HG03469 (cell line): Measurements from ENCODE around the gene CERS1.

Source experiments
- ATAC-seq: cut with Tn5 transposase; IDR thresholded peaks from one replicate; pipeline ENCODE4 v1.9.1; 2021; ENCODE audit warnings: mild to moderate bottlenecking, moderate library complexity, moderate number of reproducible peaks; ENCODE audit not compliant: unreplicated experiment

CERS1 gene

DNA sequence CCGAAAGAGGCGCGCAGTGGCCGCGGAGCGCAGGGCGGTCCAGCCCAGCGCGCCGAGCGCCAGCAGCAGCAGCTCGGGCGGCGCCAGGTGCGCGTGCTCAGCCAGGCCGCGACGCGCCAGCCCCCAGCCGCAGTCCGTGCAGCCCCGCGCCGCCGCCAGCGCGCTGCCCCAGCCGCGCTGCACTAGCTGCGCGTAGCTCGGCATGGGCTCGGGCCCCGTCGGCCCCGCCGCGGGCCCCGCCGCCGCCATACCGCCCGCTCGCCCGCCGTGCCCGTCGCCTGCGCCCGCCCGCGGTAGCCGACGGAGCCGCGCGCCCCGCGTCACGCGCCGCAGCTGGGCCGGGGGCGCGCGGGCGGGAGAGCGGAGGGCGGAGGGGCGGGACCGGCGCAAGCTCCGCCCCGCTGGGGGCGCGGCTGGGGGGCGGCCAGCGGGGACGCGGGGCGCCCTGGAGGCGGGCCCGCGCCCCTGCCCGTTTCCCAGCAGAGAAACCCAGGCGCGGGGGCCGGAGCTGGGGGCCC, at the start of gene CERS1:
TSS of gene CERS1 (minus strand) at position 335 of the 518 bp plus-strand sequence. CDS start at position 249, 86 bp downstream.
- ATAC-seq: no peak

GRCh38 chr19:18945297-18945696, 49.3 kb upstream of the CERS1 start:
- no peak for ATAC-seq

DNA sequence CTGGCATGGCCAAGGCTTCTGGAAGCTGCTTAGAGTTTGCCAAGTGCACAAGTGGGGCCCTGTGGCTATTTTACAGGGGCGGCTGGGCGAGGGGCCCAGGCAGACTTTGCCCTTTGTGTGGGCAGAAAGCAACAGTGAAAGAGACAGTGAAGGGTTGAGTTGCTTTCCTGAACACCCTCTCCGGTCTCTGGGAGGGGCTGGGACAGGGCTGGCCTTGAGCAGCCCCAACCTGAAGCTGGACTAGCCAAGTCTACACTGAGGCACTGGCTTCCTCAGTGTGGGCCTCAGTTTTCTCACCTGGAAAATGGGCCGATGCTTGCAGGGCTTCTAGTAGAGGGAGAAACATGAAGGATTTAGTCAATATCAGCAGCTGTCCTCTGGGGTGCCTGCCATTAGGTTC, 47.5 kb upstream of the CERS1 start:
- ATAC-seq: no peak

GRCh38 chr19:18942692-18943091, 46.7 kb upstream of the CERS1 start:
- no peak for ATAC-seq

GRCh38 chr19:18941628-18942354, 45.8 kb upstream of the CERS1 start:
- no peak for ATAC-seq

- no peak for ATAC-seq
These were observed 45.0 kb upstream of the CERS1 start, which contains the start of gene HOMER3 for GRCh38 chr19:18940769-18941627. TSS of gene HOMER3 (minus strand) at chr19:18941217. CDS start at chr19:18938982, 2,235 bp downstream.

DNA sequence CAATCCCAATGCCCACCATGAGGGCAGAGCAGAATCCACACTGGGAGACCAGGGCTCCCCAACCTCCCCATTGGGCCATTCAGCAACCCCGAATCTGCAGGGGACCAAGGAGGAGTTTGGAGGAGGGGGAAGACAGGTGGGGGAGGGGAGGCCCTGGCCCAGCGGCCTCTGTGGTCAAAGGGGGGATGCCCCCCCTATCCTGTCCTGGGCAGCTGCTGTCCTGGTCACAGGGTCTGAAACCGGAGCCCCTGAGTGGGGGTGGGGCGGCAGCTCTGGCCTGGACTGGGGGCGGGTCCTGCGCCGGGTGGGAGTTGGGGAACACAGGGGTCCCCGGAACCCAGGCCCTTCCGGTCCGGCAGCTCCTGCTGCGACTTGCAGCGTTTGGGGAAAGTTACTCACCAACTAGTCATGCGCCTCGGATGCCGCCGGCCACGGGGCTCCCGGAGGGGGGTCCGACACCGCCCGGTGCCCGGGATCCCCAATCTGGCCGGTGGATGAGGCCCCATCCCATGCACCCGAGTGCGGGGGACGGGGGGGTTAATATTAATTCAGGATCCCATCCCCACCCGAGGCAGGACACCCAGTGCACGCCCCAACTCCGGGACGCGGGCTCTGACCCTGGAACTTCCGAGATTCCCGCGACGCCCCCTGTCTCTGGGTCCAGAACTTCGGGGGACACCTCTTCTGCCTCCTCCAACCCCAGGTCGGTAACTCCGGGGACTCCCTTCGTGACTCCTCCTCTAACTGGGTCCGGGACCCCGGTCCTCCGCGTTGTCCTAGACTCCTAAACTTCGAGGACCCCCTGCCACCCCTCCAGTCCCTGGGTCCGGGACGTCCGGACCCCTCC, 44.2 kb upstream of the CERS1 start:
- ATAC-seq: no peak

DNA sequence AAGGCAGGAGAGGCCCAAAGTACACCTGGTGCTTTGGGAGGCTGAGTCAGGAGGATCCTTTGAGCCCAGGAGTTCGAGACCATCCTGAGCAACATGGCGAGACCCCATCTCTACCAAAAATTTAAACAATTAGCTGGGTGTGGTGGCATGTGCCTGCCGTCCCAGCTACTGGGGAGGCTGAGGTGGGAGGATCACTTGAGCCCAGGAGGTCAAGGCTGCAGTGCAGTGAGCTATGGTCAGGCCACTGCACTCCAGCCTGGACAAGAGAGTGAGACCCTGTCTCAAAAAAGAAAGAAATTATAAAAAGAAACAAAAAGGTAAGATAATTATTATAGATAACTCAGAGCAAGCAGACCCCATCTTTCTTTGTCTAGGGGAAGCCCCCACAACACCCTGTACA, 43.2 kb upstream of the CERS1 start:
- no peak for ATAC-seq

GRCh38 chr19:18933297-18933696, 37.3 kb upstream of the CERS1 start:
- ATAC-seq: no peak

DNA sequence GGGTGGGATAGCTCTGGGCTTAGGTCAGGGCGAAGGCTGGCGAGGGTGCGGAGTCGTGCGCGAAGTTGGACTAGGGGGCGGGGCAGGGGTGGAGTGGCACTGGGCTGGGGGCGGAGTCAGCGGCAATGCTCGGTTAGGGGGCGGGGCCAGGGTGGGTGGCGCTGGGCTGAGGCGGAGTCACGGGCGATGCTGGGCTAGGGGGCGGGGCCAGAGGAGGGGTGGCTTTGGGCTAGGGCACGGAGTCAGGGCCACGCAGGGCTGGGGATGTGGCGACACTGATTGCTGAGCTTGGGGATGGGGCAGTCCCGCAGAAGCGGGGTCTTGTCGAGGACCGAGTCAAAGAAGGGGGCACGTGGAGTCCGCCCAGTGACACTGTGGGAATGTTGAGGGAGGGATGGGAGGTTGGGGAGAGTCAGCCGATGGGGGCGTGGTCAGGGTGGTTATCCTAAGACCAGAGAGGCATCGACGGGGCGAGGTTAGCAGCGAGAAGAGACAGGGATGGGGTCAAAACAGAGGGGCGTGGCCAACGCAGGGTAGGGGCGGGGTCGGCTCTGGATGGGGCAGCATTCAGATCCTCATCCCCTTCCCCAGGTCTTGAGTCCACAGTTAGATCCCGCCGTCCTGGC, 36.4 kb upstream of the CERS1 start:
- no peak for ATAC-seq

- ATAC-seq: no peak
These were observed 35.6 kb upstream of the CERS1 start for GRCh38 chr19:18931316-18932162.

DNA sequence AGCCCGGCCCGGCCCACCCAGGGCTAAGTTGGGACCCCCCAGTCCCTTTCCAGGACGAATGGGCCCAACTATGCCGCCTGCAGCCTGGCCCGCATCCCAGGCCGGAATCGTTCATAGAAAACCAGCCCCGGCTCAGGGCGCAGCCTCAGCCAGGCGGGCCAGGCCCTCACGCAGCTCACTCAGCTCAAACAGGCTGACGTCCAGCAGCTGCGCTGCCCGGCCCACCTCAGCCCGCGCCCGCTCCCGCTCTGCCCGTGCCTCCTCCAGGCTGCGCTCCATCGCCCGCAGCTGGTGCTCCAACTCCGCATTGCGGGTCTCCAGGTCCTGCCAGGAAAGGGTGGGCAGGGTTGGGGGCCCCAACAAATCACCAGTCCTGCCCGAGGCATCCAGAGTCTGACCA, 33.4 kb upstream of the CERS1 start:
- ATAC-seq: no peak

DNA sequence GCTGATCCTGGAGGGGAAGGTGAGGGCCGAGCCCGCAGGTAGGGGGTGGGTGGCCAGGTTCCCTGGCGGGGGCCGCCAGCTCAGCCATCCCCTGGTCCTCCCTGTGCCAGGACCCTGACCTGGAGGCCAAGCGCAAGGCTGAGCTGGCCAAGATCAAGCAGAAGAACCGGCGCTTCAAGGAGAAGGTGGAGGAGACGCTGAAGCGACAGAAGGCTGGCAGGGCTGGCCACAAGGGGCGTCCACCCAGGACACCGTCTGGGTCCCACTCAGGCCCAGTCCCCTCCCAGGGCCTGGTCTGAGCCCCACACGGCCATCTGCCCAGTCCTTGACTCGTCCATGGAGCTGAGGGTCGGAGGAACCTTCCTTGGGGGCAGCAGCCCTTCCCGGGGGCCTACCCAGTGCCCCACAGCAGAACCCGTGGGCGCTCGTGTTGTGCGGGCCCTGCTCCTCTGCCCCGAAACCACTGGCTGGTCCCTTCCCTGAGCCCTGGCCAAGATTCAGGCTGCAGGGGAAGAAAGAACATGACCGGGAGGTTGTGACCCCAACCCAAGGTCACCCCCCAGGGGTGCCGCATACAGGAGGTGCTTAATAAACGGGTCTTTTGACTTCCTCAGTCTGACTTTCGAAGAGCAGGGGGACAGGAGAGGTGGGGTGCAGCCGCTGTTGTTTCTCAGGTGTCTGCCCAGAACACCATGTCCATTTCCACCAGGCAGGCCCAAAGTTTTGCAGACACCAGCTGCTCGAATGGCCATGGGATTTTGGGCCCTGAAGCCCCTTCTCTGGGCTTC, 32.3 kb upstream of the CERS1 start:
- ATAC-seq: no peak

GRCh38 chr19:18924684-18925213, 28.8 kb upstream of the CERS1 start:
- ATAC-seq: no peak

GRCh38 chr19:18922228-18922985, 26.4 kb upstream of the CERS1 start:
- no peak for ATAC-seq

DNA sequence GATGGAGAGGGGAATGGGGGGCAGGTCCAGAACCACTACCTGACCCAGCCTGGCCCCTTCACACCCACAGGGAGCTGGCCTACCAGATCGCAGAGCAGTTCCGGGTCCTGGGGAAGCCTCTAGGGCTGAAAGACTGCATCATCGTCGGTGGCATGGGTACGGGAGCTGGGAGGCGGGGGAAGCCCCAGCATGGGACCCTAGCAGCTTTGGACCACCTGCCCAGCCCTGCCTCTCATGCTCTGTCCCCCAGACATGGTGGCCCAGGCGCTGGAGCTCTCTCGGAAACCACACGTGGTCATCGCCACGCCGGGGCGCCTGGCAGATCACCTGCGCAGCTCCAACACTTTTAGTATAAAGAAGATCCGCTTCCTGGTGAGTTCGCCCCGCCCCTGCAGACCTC, 25.6 kb upstream of the CERS1 start:
- no peak for ATAC-seq

- no peak for ATAC-seq
These were observed 24.4 kb upstream of the CERS1 start for GRCh38 chr19:18920400-18920799.

DNA sequence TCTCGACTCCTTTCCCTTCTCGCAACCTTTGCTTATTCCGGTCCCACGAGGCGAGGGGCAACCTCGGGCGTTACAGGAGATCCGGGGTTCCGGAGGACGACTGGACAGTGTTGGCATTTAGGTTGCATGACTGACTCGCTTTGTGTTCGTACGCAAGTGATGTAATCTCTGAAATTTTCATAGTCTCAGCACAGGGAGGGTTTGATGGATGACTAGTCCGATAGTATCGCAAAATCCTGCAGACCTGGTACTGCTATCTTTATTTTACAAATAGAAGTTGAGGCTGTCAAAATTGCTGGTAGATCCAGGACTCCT, 23.9 kb upstream of the CERS1 start:
- ATAC-seq: no peak
